ENCODE data around the gene ZNF385C.

DNA sequence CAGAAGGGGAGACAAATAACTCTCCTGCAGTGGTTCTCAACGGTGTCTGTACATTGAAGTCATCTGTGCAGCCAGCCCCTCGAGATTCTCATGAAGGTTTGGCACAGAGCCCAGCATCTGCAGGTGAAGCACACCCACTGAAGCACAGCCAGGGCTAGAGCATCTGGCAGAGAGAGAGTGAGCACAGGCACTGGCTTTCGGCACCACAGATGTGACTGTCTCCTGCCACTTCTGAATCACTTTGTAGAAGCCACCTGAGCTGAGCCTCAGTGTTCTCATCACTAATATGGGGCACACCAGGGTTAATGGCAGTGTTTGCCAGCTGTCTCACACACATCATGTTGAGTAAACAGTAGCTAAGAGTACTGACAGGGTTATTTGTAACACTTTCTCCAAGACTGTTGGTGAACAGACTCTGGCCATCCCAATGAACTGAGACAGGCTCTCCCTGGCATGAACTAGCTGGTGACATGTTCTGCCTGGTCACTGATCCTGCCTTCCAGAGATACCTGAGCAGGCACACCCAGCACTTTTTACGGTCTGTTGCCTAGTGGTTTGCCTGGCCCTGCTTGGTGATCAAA, 35.3 kb upstream of the ZNF385C start:
- TF ChIP-seq, protein P1, sequence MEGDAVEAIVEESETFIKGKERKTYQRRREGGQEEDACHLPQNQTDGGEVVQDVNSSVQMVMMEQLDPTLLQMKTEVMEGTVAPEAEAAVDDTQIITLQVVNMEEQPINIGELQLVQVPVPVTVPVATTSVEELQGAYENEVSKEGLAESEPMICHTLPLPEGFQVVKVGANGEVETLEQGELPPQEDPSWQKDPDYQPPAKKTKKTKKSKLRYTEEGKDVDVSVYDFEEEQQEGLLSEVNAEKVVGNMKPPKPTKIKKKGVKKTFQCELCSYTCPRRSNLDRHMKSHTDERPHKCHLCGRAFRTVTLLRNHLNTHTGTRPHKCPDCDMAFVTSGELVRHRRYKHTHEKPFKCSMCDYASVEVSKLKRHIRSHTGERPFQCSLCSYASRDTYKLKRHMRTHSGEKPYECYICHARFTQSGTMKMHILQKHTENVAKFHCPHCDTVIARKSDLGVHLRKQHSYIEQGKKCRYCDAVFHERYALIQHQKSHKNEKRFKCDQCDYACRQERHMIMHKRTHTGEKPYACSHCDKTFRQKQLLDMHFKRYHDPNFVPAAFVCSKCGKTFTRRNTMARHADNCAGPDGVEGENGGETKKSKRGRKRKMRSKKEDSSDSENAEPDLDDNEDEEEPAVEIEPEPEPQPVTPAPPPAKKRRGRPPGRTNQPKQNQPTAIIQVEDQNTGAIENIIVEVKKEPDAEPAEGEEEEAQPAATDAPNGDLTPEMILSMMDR (IDR thresholded peaks at IDR 0.05; ENCODE audit: low read length): no peak
- TF ChIP-seq EZH2phosphoT487 (IDR thresholded peaks at IDR 0.05; ENCODE audit: low read length): no peak

Measured in MM.1S (cell line).